ENCODE results near the gene DPP6.

GRCh38 chr7:154859747-154860620, 807.8 kb downstream of the DPP6 start:
- TF ChIP-seq, protein P1, sequence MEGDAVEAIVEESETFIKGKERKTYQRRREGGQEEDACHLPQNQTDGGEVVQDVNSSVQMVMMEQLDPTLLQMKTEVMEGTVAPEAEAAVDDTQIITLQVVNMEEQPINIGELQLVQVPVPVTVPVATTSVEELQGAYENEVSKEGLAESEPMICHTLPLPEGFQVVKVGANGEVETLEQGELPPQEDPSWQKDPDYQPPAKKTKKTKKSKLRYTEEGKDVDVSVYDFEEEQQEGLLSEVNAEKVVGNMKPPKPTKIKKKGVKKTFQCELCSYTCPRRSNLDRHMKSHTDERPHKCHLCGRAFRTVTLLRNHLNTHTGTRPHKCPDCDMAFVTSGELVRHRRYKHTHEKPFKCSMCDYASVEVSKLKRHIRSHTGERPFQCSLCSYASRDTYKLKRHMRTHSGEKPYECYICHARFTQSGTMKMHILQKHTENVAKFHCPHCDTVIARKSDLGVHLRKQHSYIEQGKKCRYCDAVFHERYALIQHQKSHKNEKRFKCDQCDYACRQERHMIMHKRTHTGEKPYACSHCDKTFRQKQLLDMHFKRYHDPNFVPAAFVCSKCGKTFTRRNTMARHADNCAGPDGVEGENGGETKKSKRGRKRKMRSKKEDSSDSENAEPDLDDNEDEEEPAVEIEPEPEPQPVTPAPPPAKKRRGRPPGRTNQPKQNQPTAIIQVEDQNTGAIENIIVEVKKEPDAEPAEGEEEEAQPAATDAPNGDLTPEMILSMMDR (conservative IDR thresholded peaks at IDR 0.05; ENCODE audit: low read depth, low read length) = no peak
- TF ChIP-seq EZH2 (IDR thresholded peaks at IDR 0.05; ENCODE audit: borderline replicate concordance, low read depth, low read length, poor library complexity, severe bottlenecking) = no peak

All from A673 (cell line).